Kidney epithelial cell (primary cell): ENCODE results near the gene KCTD18. TPM values are rescaled to one million over a fixed set of nuclear protein-coding genes. Genes with fewer than 3 reads are reported as not detected.

Experiments used
- DNase-seq: peaks from one replicate; pipeline ENCODE4 v3.0.0-alpha.2; 2010; ENCODE audit warnings: low read depth
- H3K27me3 ChIP-seq: 2 replicates; pipeline ENCODE4 v1.6.0; 2011; ENCODE audit warnings: low read length; ENCODE audit not compliant: control insufficient read depth, insufficient read depth
- H3K36me3 ChIP-seq: 2 replicates; pipeline ENCODE4 v1.5.1; 2011; ENCODE audit warnings: low read length; ENCODE audit not compliant: control insufficient read depth, insufficient read depth
- H3K4me3 ChIP-seq: 2 replicates; pipeline ENCODE4 v1.5.1; 2011; ENCODE audit warnings: low read depth, mild to moderate bottlenecking, control low read depth, low read length
- CTCF ChIP-seq: IDR thresholded peaks from 2 replicates; pipeline ENCODE4 v1.5.1; 2011; ENCODE audit warnings: mild to moderate bottlenecking, moderate library complexity, low read length, control low read depth, inconsistent platforms; ENCODE audit not compliant: insufficient read depth, poor library complexity, severe bottlenecking
- total RNA-seq: library from RNA; depleted of rRNA; stranded (reverse); fragments of >200 nt; gene quantifications from 2 replicates; pipeline ENCODE4 v1.2.3, GENCODE V29; 2015

Gene KCTD18
- total RNA-seq, 1 donor from 2014 or later: 12.2 TPM

GRCh38 chr2:200467806-200468681 is 41.8 kb downstream of the KCTD18 start:
- TF ChIP-seq CTCF: no peak
- no peak for DNase-seq
- H3K4me3 ChIP-seq: no peak overlapping the region
- H3K36me3 ChIP-seq: no peaks in the 10 kb centered on the region
- H3K27me3 ChIP-seq: no peaks in the 10 kb centered on the region

- Histone ChIP-seq H3K4me3 (no peak overlapping the region), H3K36me3 (no peaks in the 10 kb centered on the region), H3K27me3 (no peaks in the 10 kb centered on the region)
- no peak for DNase-seq
- no peak for TF ChIP-seq CTCF
Measured at GRCh38 chr2:200466425-200467418, 43.1 kb downstream of the KCTD18 start.

GRCh38 chr2:200463452-200463851 is 46.4 kb downstream of the KCTD18 start:
- H3K4me3 ChIP-seq: no peak overlapping the region
- no peak for DNase-seq
- TF ChIP-seq CTCF: no peak
- no peaks in the 10 kb centered on the region for H3K27me3 ChIP-seq
- H3K36me3 ChIP-seq: no peaks in the 10 kb centered on the region

GRCh38 chr2:200461846-200462710 is 47.8 kb downstream of the KCTD18 start:
- Histone ChIP-seq H3K4me3 (no peak overlapping the region), H3K36me3 (no peaks in the 10 kb centered on the region), H3K27me3 (no peaks in the 10 kb centered on the region)
- no peak for TF ChIP-seq CTCF
- no peak for DNase-seq

GRCh38 chr2:200459101-200459500 is 50.8 kb downstream of the KCTD18 start:
- TF ChIP-seq CTCF: no peak
- peaks cover 4% of the 10 kb centered on the region for H3K36me3 ChIP-seq
- no peak overlapping the region for H3K4me3 ChIP-seq
- H3K27me3 ChIP-seq: no peaks in the 10 kb centered on the region
- DNase-seq: no peak
